ENCODE measurements around the gene C1orf52. TPM values are rescaled to one million over a fixed set of nuclear protein-coding genes. Genes with fewer than 3 reads are reported as not detected.
A peak's percentile ranks its signal among the peaks of the same experiment; 100 is the strongest.

Gene C1orf52
- total RNA-seq (2014; rRNA removed; shearing (Covaris generic)): 38.9 and 51.0 TPM in 2 replicates

- Histone ChIP-seq H3K27me3 (ENCODE audit: control insufficient read depth, insufficient read depth, low read length) (no peaks in the 10 kb centered on the region), H3K36me3 (replicated peaks; ENCODE audit: control insufficient read depth, insufficient read depth, low read length) (peaks cover 6% of the 10 kb centered on the region), H3K4me3 (ENCODE audit: insufficient read depth, low read depth, low read length) (peak within 1 kb of the TSS; percentile 97)
Measured at GRCh38 chr1:85259118-85259911, at the start of gene C1orf52. Gene C1orf52 (minus strand): TSS chr1:85259662. CDS start chr1:85259633, 29 bp downstream.

GRCh38 chr1:85308833-85309350 lies 49.4 kb upstream of the C1orf52 start:
- Histone ChIP-seq H3K27me3 (ENCODE audit: control insufficient read depth, insufficient read depth, low read length) (no peaks in the 10 kb centered on the region), H3K4me3 (ENCODE audit: insufficient read depth, low read depth, low read length) (no peak overlapping the region), H3K36me3 (replicated peaks; ENCODE audit: control insufficient read depth, insufficient read depth, low read length) (no peaks in the 10 kb centered on the region)
- DNase-seq: no peak

More at GRCh38 chr1:85259118-85259911, at the start of gene C1orf52:
- peak; percentile 96 for DNase-seq

- Histone ChIP-seq H3K36me3 (replicated peaks; ENCODE audit: control insufficient read depth, insufficient read depth, low read length) (no peaks in the 10 kb centered on the region), H3K27me3 (ENCODE audit: control insufficient read depth, insufficient read depth, low read length) (no peaks in the 10 kb centered on the region), H3K4me3 (ENCODE audit: insufficient read depth, low read depth, low read length) (no peak overlapping the region)
- peak; percentile 78 for DNase-seq
Measured at GRCh38 chr1:85307987-85308832, 48.7 kb upstream of the C1orf52 start.

- Histone ChIP-seq H3K27me3 (ENCODE audit: control insufficient read depth, insufficient read depth, low read length) (no peaks in the 10 kb centered on the region), H3K4me3 (ENCODE audit: insufficient read depth, low read depth, low read length) (no peak overlapping the region), H3K36me3 (replicated peaks; ENCODE audit: control insufficient read depth, insufficient read depth, low read length) (no peaks in the 10 kb centered on the region)
- DNase-seq: no peak
Measured at GRCh38 chr1:85306236-85306635, 46.8 kb upstream of the C1orf52 start.

GRCh38 chr1:85303440-85304162 lies 44.1 kb upstream of the C1orf52 start:
- no peaks in the 10 kb centered on the region for H3K36me3 ChIP-seq (replicated peaks; ENCODE audit: control insufficient read depth, insufficient read depth, low read length)
- no peaks in the 10 kb centered on the region for H3K27me3 ChIP-seq (ENCODE audit: control insufficient read depth, insufficient read depth, low read length)
- DNase-seq: no peak
- H3K4me3 ChIP-seq (ENCODE audit: insufficient read depth, low read depth, low read length): no peak overlapping the region

GRCh38 chr1:85300140-85300539 lies 40.7 kb upstream of the C1orf52 start:
- H3K4me3 ChIP-seq (ENCODE audit: insufficient read depth, low read depth, low read length): no peak overlapping the region
- no peak for DNase-seq
- H3K27me3 ChIP-seq (ENCODE audit: control insufficient read depth, insufficient read depth, low read length): no peaks in the 10 kb centered on the region
- no peaks in the 10 kb centered on the region for H3K36me3 ChIP-seq (replicated peaks; ENCODE audit: control insufficient read depth, insufficient read depth, low read length)

- H3K27me3 ChIP-seq (ENCODE audit: control insufficient read depth, insufficient read depth, low read length): no peaks in the 10 kb centered on the region
- no peak for DNase-seq
- H3K36me3 ChIP-seq (replicated peaks; ENCODE audit: control insufficient read depth, insufficient read depth, low read length): no peaks in the 10 kb centered on the region
- no peak overlapping the region for H3K4me3 ChIP-seq (ENCODE audit: insufficient read depth, low read depth, low read length)
Measured at GRCh38 chr1:85297855-85298629, 38.6 kb upstream of the C1orf52 start.

- no peaks in the 10 kb centered on the region for H3K36me3 ChIP-seq (replicated peaks; ENCODE audit: control insufficient read depth, insufficient read depth, low read length)
- DNase-seq: no peak
- no peak overlapping the region for H3K4me3 ChIP-seq (ENCODE audit: insufficient read depth, low read depth, low read length)
- no peaks in the 10 kb centered on the region for H3K27me3 ChIP-seq (ENCODE audit: control insufficient read depth, insufficient read depth, low read length)
Measured at GRCh38 chr1:85297538-85297854, 38.0 kb upstream of the C1orf52 start.

- Histone ChIP-seq H3K36me3 (replicated peaks; ENCODE audit: control insufficient read depth, insufficient read depth, low read length) (no peaks in the 10 kb centered on the region), H3K27me3 (ENCODE audit: control insufficient read depth, insufficient read depth, low read length) (no peaks in the 10 kb centered on the region), H3K4me3 (ENCODE audit: insufficient read depth, low read depth, low read length) (no peak overlapping the region)
- no peak for DNase-seq
Measured at GRCh38 chr1:85296980-85297379, 37.5 kb upstream of the C1orf52 start.

- H3K27me3 ChIP-seq (ENCODE audit: control insufficient read depth, insufficient read depth, low read length): no peaks in the 10 kb centered on the region
- DNase-seq: no peak
Measured at GRCh38 chr1:85295654-85296053, 36.2 kb upstream of the C1orf52 start.

GRCh38 chr1:85295006-85295431 lies 35.6 kb upstream of the C1orf52 start:
- DNase-seq: no peak
- Histone ChIP-seq H3K4me3 (ENCODE audit: insufficient read depth, low read depth, low read length) (no peak overlapping the region), H3K36me3 (replicated peaks; ENCODE audit: control insufficient read depth, insufficient read depth, low read length) (no peaks in the 10 kb centered on the region), H3K27me3 (ENCODE audit: control insufficient read depth, insufficient read depth, low read length) (no peaks in the 10 kb centered on the region)

More at GRCh38 chr1:85295654-85296053, 36.2 kb upstream of the C1orf52 start:
- Histone ChIP-seq H3K4me3 (ENCODE audit: insufficient read depth, low read depth, low read length) (no peak overlapping the region), H3K36me3 (replicated peaks; ENCODE audit: control insufficient read depth, insufficient read depth, low read length) (no peaks in the 10 kb centered on the region)

GRCh38 chr1:85290826-85291225 lies 31.4 kb upstream of the C1orf52 start:
- Histone ChIP-seq H3K36me3 (replicated peaks; ENCODE audit: control insufficient read depth, insufficient read depth, low read length) (no peaks in the 10 kb centered on the region), H3K4me3 (ENCODE audit: insufficient read depth, low read depth, low read length) (no peak overlapping the region), H3K27me3 (ENCODE audit: control insufficient read depth, insufficient read depth, low read length) (no peaks in the 10 kb centered on the region)
- DNase-seq: no peak

GRCh38 chr1:85289848-85290335 lies 30.4 kb upstream of the C1orf52 start:
- H3K27me3 ChIP-seq (ENCODE audit: control insufficient read depth, insufficient read depth, low read length): no peaks in the 10 kb centered on the region
- no peaks in the 10 kb centered on the region for H3K36me3 ChIP-seq (replicated peaks; ENCODE audit: control insufficient read depth, insufficient read depth, low read length)
- DNase-seq: no peak
- H3K4me3 ChIP-seq (ENCODE audit: insufficient read depth, low read depth, low read length): no peak overlapping the region
